ENCODE data around the gene WDR73. TPM values are rescaled to one million over a fixed set of nuclear protein-coding genes. Genes with fewer than 3 reads are reported as not detected.

The WDR73 gene
- total and polyA plus RNA-seq, 9 of the 15 experiments (the other 6 are each of a cell fraction or from before 2014, with no cell fraction given): 9.2 to 25.4 (median 21.7) TPM

GRCh38 chr15:84633311-84634227 lies 20.5 kb downstream of the WDR73 start (continued):
- TF ChIP-seq POLR2H (tag; IDR thresholded peaks at IDR 0.05; ENCODE audit: low read depth) (no peak), SRSF3 (IDR thresholded peaks at IDR 0.05; ENCODE audit: insufficient read depth, low read length) (no peak), NR3C1 (CRISPR knock-in tag; IDR thresholded peaks at IDR 0.05) (no peak), ZNF140 (CRISPR knock-in tag; IDR thresholded peaks at IDR 0.05) (no peak), CTBP1 (IDR thresholded peaks at IDR 0.05; ENCODE audit: borderline replicate concordance) (peak; percentile 71; the same call in 1 of the 2 replicates), JUN (IDR thresholded peaks at IDR 0.05; ENCODE audit: borderline replicate concordance, low read depth, low read length) (no peak), JUN (CRISPR knock-in tag; IDR thresholded peaks at IDR 0.05; ENCODE audit: borderline replicate concordance) (no peak; the same call in 1 of the 2 replicates)

- no peak for FAIRE-seq
- H2AFZ ChIP-seq (ENCODE audit: low read depth, low read length): peak overlapping the region; percentile 90
- CTCF ChIA-PET (ENCODE audit: low intra/inter-chr PET ratio): no interaction called here
- H4K20me1 ChIP-seq (replicated peaks; ENCODE audit: control insufficient read depth, insufficient read depth, low read length): no peaks in the 10 kb centered on the region; the same call in 1 of the 2 replicates
- peak overlapping the region; percentile 90 for H3K4me2 ChIP-seq (ENCODE audit: insufficient read depth, low read length)
- no peaks in the 10 kb centered on the region for H3K9me3 ChIP-seq (replicated peaks; ENCODE audit: control insufficient read depth, insufficient read depth, low read depth, low read length)
- peak; percentile 5 for ATAC-seq
- H3K9me1 ChIP-seq (ENCODE audit: control insufficient read depth, insufficient read depth, low read length): no peaks in the 10 kb centered on the region
- BruUV-seq (replicated peaks): TSS peak; percentile 77
- in situ Hi-C loops (cut with MboI): no loop called here
- H3K4me1 ChIP-seq (replicated peaks in 1 of 2; ENCODE audit: control insufficient read depth in 2 of 2, insufficient read depth in 2 of 2, low read length in 2 of 2): peaks cover 18 to 20% of the 10 kb centered on the region in 2 experiments; a peak in 4 of 5 replicates
- intact Hi-C loops (cut with micrococcal nuclease): loop anchor here (2.0 kb wide), 1 partner anchor 31 kb away; the partner anchor contains the start of gene ZSCAN2
- POLR2A ChIA-PET: interaction anchor here (0.6 to 1.6 kb wide), 13 partner anchors 9 to 1794 kb away, joined by 3 to 6 read pairs (median 3); no protein-coding TSS in a partner anchor
- H3K36me3 ChIP-seq (ENCODE audit: control insufficient read depth, insufficient read depth, low read length): peaks cover 15% of the 10 kb centered on the region
- H3K9ac ChIP-seq (ENCODE audit: insufficient read depth in 1 of 2, low read depth in 2 of 2, low read length in 2 of 2): peak overlapping the region; percentile 76 to 92
- DNase-seq (ENCODE audit: extremely low read depth in 1 of 4, low spot score in 3 of 4): peak in 2 of 4 experiments; percentile 33 to 41
- peak overlapping the region; percentile 54 for H3K4me3 ChIP-seq
- no peaks in the 10 kb centered on the region for H3K27me3 ChIP-seq (ENCODE audit: control insufficient read depth in 2 of 2, insufficient read depth in 2 of 2, low read length in 2 of 2)
- H3K27ac ChIP-seq (ENCODE audit: extremely low read depth, low read depth, low read length): peak overlapping the region; percentile 83
- 4% methylated on average over 7 of the region's 7 CpGs for WGBS (ENCODE audit: insufficient coverage, low coverage, missing lambda C conversion rate)
- H3K79me2 ChIP-seq (ENCODE audit: control insufficient read depth, insufficient read depth, low read length): peaks cover 35% of the 10 kb centered on the region
- TF ChIP-seq PPARD (CRISPR knock-in tag; IDR thresholded peaks at IDR 0.05) (no peak), ZNF583 (CRISPR knock-in tag; IDR thresholded peaks at IDR 0.05) (no peak), KAT8 (IDR thresholded peaks at IDR 0.05; ENCODE audit: low read depth) (0 out of 2 replicates have a peak, but pooled peaks have one; percentile 9), PHB (CRISPR knock-in tag; IDR thresholded peaks at IDR 0.05) (no peak), ZFX (CRISPR knock-in tag; IDR thresholded peaks at IDR 0.05) (0 out of 2 replicates have a peak, but pooled peaks have one; percentile 21), E2F8 (IDR thresholded peaks at IDR 0.05; ENCODE audit: low read depth, partially characterized antibody) (no peak), RBM22 (IDR thresholded peaks at IDR 0.05; ENCODE audit: low read depth, low read length, poor library complexity, severe bottlenecking) (no peak), YY1 (IDR thresholded peaks at IDR 0.05; ENCODE audit: borderline replicate concordance in 1 of 3, control insufficient read depth in 1 of 3, extremely low read depth in 1 of 3, insufficient read depth in 3 of 3, insufficient read length in 1 of 3, insufficient replicate concordance in 2 of 3, low read depth in 1 of 3, low read length in 2 of 3) (peak in 2 of 3 experiments; percentile 3 to 77), ZNF644 (tag; IDR thresholded peaks at IDR 0.05; ENCODE audit: low read depth) (0 out of 2 replicates have a peak, but pooled peaks have one; percentile 27)
These were observed 22.3 kb downstream of the WDR73 start for GRCh38 chr15:84631706-84632272.
